ENCODE data around the gene CITED4.

Gene CITED4

DNA sequence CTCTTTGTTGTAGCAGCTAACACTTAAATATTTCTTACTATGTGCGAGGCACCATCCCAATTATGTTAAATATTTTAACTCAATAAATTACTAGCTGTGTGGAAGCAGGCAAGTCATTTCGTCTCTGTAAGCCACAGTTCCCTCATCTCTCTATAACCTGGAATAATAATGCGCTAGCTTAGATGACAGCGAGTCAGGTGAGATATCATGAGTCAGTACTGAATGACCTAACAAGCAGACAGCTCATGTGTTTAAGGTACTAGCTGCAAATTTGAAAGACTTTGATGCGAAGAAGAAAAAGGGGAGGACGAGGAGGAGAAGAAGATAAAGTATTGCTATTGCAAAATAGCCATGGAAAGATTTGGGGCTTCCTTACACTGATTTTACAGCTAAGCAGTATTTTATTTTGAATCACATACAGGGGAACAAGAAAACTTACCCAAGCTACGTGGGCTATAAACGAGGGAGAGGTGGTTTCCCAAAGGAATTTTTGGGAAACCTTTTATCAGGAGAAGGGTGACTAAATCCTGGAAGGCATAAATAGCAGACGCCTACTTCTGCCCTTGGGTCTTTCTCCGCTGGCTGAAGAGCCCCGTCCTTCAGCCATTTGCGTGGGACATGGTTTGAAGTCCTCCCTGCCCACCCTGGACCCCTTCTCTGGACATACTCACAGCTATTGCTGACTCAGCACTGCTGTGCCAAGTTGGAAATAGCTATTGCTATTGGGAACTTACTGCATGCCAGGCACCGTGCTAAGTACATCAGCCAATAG lies 8.9 kb downstream of the CITED4 start:
- no peak for DNase-seq (ENCODE audit: low spot score)

DNA sequence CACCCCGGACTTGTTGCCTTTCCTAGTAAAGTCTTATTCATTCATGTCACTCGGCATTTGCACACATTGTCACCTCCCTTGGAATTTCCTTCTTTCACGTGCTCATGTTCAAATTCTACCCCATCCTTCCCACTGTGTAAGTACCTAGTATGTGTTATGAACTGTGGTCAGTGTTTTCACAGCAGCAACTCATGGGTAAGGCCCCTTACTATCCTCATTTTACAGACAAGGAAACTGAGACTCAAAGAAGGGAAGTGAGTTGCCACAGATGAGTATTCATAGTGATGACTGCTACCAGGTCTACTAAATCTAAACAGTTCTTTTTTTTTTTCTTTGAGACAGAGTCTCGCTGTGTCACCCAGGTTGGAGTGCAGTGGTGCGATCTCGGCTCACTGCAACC lies 10.5 kb downstream of the CITED4 start:
- DNase-seq (ENCODE audit: low spot score), result no peak

DNA sequence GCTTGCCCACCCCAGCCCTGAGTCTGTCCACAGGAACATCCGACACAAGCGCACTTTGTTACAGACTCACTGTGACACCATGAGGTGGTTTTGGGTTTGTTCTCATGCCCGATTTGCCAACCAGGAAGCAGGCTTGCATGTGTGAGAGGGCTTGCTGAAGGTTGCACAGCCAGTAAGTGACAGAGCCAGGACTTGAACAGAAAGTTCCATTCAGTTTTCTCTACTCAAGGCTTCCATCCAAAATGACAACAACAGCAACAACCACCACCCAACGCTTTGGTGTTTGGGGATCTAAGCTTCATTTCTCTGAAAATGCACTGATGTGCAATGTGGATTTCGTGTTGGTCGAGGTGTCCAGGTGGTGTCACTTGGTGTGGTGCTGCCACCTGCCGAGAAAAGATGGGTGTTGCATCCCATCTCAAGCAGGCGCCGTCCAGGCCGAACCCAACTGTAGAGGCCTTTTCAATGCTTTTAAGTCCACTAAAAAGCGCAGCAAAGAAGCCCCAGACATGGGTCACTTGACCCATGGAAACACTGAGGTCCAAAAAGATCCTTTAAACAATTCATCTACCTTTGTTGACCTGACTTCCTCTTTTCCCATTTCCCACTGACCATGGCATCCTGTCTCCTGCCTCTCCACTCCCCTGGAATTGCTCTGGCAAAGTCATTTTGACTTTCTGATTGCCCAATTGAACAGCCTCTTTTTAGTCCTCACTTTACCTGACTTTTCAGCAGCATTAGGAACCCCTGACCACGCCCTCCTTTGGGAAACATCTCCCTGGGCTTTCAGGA lies 12.2 kb downstream of the CITED4 start:
- peak; percentile 83 for DNase-seq (ENCODE audit: low spot score)

DNA sequence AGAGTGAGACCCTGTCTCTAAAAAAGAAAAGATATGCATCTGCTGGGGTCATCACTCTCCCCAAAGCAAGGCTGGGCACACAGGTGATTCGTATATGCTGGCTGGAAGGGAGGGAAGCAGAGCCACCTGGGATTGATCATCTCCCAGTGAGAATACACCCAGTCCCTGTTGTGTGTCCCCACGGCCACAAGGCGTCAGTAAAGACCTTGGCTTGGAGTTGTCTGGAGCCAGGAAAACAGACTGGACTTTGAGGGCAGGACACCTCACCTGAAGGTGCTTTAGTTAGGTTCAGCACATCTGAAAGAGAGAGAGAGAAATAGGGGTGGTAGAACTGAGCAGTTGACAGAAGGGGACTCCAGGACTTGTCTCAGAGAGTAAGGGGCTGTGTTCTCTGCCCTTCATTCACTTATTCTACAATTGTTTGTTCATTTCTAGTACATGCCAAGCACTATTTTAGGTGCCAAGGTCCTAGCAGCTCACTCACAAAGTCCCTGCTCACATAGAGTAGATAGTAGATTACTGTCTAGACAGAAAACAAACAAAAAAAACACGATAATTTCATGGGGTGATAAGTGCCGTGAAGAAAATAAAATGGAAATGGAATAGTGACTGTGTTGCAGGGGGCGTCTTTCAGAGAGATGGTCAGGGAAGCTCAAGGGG lies 13.5 kb downstream of the CITED4 start:
- peak; percentile 85 for DNase-seq (ENCODE audit: low spot score)

DNA sequence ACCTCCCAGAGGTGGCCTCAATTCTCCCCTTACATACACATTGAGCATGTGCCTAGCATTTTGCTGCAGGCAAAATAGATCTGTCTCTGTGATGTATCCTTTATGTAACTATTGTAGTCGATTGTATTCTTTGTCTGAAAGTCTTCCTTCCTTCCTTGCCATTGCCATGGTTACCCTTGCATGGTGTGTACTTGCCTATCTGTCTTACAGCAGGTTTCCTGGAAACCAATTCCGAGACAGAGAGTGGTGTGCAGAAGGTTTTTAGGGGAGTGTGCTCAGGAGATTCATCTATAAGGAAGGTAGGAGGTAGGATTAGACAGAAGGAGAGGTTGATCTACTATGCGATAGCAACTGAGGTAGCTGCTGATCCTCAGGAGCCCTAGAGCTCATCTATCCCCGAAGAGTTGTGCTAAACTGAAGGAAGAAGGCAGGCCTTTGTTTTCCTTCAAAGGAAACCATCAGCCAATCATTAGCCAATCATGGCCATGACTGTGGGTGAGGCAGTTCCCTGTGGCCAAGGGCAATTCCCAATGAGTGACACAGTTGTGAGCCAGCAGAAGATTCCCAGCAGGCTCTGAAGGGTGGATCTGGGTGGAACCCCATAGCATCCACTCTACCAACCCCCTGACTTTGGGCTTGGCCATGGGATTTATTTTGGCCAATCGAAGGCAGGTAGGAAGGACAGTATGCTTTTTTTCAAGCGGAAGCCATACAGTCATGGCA lies 15.0 kb downstream of the CITED4 start:
- DNase-seq (ENCODE audit: low spot score), result no peak

DNA sequence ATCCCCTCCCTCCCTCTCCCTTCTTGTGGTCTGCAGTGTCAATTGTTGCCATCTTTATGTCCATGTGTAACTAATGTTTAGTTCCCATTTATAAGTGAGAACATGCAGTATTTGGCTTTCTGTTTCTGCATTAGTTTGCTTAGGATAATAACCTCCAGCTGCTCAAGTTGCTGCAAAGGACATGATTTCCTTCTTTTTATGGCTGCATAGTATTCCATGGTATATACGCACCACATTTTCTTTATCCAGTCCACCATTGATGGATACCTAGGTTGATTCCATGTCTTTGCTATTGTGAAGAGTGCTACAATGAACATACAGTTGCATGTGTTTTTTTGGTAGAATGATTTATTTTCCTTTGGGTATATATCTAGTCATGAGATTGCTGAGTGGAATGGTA lies 16.3 kb downstream of the CITED4 start:
- DNase-seq (ENCODE audit: low spot score), result no peak

DNA sequence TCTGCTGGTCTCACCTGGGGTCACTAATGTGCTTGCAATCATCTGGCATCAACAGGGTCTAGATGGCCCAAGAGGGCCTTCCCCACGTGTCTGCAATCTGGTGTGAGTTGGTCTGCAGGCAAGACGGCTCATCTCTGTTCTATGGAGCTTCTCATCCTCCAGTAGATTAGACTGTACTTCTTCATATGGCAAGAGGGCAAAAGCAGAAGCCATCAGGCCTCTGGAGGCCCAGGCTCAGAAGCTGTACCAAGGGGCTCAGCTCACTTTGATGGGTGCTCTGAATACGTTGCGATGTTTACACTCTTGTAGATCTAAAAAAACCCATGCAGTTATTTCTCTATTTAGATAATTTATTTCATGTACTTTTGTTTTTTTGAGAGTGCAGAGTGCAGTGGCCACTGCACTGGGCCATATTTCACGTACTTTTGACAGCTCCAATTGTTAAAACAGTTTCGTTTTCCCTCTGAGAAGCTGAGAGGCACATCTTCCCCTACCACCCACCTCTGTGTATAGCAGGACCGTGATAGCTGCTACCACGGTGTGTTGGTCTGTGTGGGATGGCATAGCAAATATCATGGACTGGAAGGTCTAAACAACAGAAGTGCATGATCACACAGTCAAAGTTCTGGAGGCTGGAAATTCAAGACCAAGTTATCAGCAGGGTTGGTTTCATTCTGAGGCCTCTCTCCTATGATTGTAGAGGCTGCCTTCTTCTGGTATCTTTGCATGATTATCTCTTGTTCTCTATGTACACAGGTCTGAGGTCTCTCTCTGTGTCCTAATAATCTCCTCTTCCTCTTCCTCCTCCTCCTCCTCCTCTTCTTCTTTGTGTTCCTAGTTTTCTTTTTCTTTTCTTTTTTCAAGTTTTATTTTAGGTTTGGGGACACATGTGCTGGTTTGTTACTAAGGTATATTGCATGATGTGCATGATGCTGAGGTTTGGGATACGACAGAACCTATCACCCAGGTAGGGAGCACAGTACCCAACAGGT lies 17.0 kb downstream of the CITED4 start:
- no peak for DNase-seq (ENCODE audit: low spot score)

DNA sequence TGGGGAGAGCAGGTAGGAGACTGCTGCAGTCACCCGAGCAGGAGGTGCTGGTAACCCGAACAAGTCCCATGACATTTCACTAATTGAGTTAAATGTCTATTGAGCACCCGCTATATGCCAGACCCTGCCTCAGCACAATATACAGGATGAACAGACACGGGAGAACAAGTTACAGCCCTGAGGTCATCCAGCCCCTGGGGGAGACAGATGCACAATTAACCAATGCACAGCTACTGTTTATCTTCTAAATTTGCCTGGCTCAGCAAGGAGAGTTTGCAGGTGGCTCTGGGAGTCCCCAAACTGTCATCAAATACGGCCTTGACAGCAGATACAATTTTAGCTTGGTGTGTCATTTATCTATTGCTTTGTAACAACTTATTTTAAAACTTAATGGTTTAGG lies 18.1 kb downstream of the CITED4 start:
- no peak for DNase-seq (ENCODE audit: low spot score)

DNA sequence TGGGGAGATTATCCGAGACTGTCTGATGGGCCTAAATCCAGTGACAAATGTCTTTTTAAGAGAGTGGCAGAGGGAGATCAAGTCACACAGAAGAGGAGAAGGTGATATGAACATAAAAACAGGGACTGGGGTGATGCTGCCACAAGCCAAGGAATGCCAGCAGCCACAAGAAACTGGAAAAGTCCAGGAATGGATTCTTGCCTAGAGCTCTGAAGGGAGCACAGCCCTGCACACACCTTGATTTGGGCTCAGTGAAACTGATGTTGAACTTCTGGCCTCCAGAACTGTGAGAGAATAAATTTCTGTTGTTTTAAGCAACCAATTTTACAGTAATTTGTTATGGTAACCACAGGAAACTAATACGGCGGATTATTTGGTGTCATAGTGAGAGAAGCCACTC lies 19.5 kb downstream of the CITED4 start:
- no peak for DNase-seq (ENCODE audit: low spot score)

DNA sequence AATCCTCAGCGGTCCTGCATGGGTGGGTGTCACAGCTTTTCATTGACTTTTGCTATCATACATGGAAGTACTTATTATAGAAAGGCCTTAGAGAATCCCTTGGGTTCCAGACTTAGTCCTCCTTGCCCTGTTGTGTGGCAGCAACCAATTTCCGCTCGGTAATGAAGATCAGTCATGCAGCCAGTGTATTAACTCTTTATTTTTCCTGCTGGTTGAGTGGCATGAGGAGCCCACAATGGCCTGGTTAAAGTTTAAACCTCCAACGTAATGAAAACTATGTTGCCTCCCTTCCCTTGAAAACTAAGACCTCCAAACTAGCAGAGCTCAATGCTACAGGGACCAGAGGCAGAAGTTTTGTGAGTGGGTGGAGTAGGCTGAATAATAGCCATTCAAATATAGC lies 20.0 kb downstream of the CITED4 start:
- no peak for DNase-seq (ENCODE audit: low spot score)

DNA sequence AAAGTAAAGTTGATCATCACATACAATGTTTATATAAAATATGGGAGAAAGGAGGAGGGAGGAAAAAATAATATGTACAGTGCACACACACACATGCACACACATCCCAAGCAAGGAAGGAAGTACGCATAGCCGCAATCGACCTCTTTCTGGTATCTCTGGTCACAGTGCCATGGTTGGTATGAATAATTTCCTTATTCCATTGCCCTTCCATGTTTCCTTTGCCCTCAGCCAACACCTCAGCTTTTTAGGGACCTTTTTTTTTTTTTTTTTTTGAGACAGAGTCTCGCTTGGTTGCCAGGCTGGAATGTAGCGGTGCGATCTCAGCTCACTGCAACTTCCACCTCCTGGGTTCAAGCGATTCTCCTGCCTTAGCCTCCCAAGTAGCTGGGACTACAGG lies 20.6 kb downstream of the CITED4 start:
- DNase-seq (ENCODE audit: low spot score), result no peak

DNA sequence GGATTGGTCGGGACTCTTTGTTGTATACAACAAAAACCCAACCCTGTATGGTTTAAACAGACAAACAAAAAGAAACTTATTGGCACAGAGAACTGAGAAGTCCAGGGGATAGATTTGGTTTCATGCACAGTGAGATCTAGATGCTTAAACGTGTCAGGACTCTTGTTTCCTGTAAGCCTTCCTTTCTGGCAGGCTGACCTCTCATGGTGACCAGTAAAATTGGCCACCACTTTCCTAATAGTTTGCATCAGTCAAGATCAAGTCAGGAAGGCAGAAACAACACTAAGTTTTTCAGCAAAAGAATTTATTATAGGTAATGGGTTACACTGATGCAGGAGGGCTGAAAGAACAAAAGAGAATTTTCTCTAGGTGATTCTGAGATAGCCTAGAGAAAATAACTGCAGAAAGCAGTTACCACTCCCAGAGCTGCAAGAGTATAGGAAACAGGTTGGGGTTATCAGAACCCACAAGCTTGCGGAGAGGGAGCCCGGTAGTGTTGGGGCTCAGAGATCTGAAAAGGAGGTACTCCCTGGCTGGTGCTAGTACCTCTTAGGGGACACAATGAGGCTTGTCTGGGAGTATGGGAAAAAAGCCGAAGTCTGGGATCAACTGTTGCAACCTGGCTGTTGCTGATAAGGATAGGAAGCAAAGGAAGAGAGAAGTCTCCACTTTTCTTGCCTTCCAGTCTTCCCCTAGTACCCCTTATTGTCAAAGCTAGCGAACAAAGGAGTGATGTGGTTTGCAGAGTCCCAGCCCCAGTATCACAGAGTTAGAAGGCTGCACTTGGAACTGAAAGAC lies 21.4 kb downstream of the CITED4 start:
- no peak for DNase-seq (ENCODE audit: low spot score)

DNA sequence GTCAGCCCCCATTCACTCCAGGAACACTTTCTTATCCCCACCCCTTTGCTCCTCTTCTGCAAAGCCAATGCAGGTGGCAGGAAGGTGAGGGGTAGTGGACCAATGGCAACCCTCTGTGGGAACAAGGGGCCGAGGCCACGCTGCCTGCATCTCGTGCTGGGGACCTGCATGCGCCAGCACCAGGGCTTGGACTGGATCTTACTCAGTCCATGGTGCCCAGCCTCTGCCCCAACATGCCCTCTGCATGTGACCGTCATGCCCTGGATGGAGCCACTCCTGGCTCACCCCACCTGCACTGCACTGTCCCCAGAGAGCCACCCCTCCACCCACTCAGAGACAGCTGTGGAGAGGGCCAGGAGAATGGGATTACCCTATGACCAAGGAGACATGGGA lies 22.2 kb downstream of the CITED4 start:
- DNase-seq (ENCODE audit: low spot score), result no peak

DNA sequence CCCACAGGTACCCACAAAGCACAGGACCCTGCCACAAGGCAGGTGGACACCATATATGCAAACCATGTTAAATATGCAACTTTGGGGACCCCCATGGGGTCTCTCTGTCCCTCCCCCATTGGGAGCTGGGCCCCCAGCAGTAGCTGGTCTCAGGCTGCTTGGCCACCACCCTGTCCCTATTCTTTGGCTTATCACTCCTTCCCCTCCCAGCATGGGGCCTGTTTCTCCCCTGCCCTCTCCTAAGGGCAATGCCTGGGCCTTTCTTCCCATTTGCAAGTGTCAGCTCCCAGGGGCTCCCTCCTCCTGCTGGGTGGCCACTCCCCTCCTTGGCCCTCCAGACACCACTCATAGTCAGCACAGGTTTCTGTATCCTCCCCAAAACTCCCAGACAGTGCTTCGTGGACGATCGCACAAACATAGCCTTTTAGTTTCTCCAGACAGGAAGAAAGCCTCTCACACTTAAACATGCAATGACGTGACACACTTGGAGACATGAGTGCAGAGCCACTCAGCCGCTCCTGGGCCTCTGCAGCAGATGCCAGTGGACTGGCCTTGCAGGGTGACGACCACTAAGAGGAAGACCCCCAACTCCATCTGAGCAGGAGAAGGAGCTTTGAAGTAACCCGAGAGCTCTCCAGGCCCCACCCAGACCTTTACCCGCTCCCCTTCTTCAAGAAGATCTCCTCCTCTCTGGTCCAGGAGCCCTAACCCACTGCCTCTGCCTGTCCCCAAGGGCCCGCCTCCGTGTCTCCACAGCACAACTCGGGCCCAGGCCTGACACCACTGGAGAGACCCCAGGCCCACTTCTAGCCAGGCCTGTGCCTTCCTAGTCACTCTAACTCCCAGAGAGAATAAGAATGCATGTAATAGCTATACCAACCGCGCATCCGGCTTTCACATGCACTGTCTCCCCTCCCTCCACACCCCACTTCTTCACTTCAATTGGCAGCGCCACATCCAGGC lies 22.9 kb downstream of the CITED4 start:
- DNase-seq (ENCODE audit: low spot score), result no peak

DNA sequence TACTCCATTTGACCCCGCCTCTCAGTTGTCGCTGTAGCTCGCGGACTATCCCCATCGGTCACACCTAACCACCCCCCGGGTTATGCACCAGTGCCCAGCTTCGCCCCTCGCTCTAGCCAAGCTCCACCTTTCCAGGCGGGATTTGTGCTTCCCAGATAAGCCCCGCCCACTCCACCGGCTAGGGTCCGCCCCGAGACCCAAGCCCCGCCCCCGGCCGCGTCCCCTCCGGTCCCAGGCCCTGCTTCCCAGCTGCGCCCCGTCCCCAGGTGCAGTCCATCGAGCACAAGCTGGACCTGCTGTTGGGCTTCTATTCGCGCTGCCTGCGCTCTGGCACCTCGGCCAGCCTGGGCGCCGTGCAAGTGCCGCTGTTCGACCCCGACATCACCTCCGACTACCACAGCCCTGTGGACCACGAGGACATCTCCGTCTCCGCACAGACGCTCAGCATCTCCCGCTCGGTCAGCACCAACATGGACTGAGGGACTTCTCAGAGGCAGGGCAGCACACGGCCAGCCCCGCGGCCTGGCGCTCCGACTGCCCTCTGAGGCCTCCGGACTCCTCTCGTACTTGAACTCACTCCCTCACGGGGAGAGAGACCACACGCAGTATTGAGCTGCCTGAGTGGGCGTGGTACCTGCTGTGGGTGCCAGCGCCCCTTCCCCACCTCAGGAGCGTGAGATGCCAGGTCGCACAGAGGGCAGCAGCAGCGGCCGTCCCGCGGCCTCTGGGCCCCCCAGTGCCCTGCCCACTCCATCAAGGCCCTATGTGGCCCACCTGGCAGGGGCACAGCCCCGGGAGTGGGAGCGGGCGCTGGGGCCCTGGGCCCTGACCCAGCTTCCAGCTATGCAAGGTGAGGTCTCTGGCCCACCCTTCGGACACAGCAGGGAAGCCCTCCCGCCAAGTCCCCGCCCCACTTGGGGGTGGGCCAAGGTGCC lies 23.9 kb downstream of the CITED4 start:
- peak; percentile 41 for DNase-seq (ENCODE audit: low spot score)

DNA sequence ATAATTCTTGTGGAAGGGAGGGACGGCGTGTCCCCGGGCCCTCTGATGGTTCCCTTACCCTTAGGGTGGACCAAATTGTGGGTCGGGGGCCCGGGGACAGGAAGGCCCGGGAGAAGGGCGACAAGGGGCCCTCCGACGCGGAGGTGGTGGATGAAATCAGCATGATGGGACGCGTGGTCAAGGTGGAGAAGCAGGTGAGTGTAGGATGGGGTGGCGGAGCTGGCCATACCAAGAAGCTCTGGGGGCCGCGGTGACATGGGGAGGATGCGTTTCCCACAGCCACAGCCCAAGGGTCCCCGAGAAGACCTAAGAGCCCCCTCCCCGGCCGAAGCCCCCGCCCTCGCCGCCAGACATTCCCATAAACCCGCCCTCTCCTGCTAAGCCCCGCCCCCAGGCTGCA lies 24.6 kb downstream of the CITED4 start:
- no peak for DNase-seq (ENCODE audit: low spot score)

DNA sequence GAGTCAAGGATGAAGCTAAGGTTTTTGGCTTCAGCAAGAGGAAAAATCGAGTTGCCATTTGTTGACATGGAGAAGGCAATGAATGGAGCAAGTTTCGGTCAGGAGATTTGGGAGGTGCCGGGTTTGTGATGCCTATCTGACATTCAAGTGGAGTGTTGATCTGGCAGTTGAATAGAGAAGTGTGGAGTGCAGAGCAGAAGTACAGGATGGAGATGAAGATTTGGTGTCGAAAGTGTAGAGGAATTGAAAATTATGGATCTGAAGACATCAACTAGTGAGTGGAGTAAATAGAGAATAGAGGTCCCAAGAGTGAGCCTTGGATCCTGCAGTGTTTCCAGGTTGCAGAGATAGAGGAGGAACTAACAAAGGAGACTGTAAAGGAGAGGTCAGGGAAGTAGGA lies 25.9 kb downstream of the CITED4 start:
- no peak for DNase-seq (ENCODE audit: low spot score)

DNA sequence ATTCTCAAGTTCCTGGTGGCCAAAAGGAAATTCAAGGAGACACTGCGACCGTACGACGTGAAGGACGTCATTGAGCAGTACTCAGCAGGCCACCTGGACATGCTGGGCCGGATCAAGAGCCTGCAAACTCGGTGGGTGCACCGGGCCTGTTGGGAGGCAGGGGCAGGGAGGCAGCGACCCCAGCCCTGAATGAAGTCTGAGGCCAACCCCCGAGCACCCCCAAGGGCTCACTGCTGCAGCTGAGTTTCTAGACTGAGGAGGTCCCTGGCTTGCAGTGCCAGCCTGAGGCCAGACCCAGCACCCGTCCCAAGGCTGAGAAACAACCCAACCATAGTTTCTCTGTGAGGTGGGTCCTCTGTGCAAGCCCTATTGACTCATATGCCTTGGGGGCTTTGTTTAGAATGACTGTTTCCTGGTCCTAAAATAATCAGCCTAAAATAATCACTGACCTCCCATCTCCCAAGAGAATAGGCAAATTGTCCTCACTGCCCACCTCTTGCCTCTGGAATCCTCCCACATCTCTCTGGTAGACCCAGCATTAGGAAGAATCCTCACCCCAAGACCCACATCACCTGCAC lies 27.1 kb downstream of the CITED4 start:
- no peak for DNase-seq (ENCODE audit: low spot score)
